Adrenal gland (tissue), 12 donors: ENCODE measurements around the gene NEUROG2. TPM values are rescaled to one million over a fixed set of nuclear protein-coding genes. Genes with fewer than 3 reads are reported as not detected.

Experiments used
- DNase-seq, 7 donors: peaks; one replicate each; pipeline ENCODE4 v3.0.0-alpha.2; 2019 to 2020
- H3K27ac ChIP-seq, 5 donors: fragments of 200-600 bp; sonication (generic) in 4 of 5; 1 replicate in 3 of 5; 2 replicates in 2 of 5; pipeline versions ENCODE4 v1.5.1 to v1.8.0; 2016 to 2020; ENCODE audit warnings: mild to moderate bottlenecking in 1 of 5
- H3K27me3 ChIP-seq: fragments of 200-600 bp; 2 replicates; pipeline ENCODE4 v1.8.0; 2021
- H3K36me3 ChIP-seq, 2 donors: fragments of 200-600 bp; replicated peaks in 1 of 2; 1 replicate in 1 of 2; 2 replicates in 1 of 2; pipeline versions ENCODE4 v1.5.1 to v1.8.0; 2018 to 2022
- H3K4me1 ChIP-seq, 2 donors: fragments of 200-600 bp; replicated peaks in 1 of 2; 1 replicate in 1 of 2; 2 replicates in 1 of 2; pipeline versions ENCODE4 v1.5.1 to v1.8.0; 2018 to 2021
- H3K4me3 ChIP-seq, 4 donors: fragments of 200-600 bp; sonication (generic) in 3 of 4; one replicate each; pipeline ENCODE4 v1.5.1; 2016 to 2018
- H3K9me3 ChIP-seq, 3 donors: fragments of 200-600 bp; sonication (generic) in 1 of 3; replicated peaks in 1 of 3; 1 replicate in 2 of 3; 2 replicates in 1 of 3; pipeline versions ENCODE4 v1.5.1 to v1.8.0; 2016 to 2021
- CTCF ChIP-seq, 6 experiments: fragments of 450-650 bp in 4 of 6; fragments of 200-600 bp in 2 of 6; sonication (generic) in 1 of 6; IDR thresholded peaks; 1 replicate in 5 of 6; 2 replicates in 1 of 6; pipeline versions ENCODE4 v1.5.1 to v1.8.0; 2016 to 2021; ENCODE audit warnings: antibody characterized with exemption in 6 of 6, mild to moderate bottlenecking in 2 of 6, moderate library complexity in 1 of 6
- POLR2A ChIP-seq, 2 donors: fragments of 450-650 bp; IDR thresholded peaks; one replicate each; pipeline ENCODE4 v1.6.1; 2017; ENCODE audit warnings: antibody characterized with exemption in 2 of 2, mild to moderate bottlenecking in 2 of 2, moderate library complexity in 1 of 2
- WGBS, 4 donors: extraction: QIAGEN DNeasy Blood & Tissue Kit in 2 of 4; methylation state at CpG; one replicate each; pipeline versions ENCODE4 v1.1.5 to v1.1.7; 2013 to 2017; 5-methylcytosine and 5-hydroxymethylcytosine counted together
- intact Hi-C, 2 donors: fragments of 100-400 bp; cut with DNase I; formaldehyde crosslinking; loops; one replicate each; pipeline versions ENCODE4 v1.14.1 to v1.15.0; 2022 to 2023
- polyA plus RNA-seq, 3 donors: library from polyadenylated mRNA; stranded (reverse); fragments of 200-250 nt in 2 of 3; fragments of 350-450 nt in 1 of 3; fragmentation: Illumina TruSeq in 1 of 3; extraction: RNeasy Lipid Tissue Mini Kit (QIAGEN cat#74804) in 1 of 3; gene quantifications; one replicate each; pipeline ENCODE4 v1.2.3, GENCODE V29; 2013 to 2014
- total RNA-seq, 9 donors: library from RNA; depleted of rRNA in 4 of 9; stranded (reverse); fragments of >200 nt in 4 of 9; fragments of 120-200 nt in 1 of 9; fragmentation: NEBNext Ultra II Directional in 1 of 9; extraction: Animal tissue kit (Norgen Biotek cat#: 25700) in 1 of 9; gene quantifications; one replicate each; pipeline versions ENCODE4 v1.1.0 to v1.2.4, GENCODE V29; 2013 to 2023
- donor health status: healthy with polysubstance abuse.
- donor health status: Bipolar disorder and iron deficiency.
- donor health status: DM: yes; HTN: yes; CAD: no.
- donor health status: DM: no; HTN: no; CAD: no.
- donor health status: DM: no; HTN: no; CAD: no.
- donor health status: DM: yes; HTN: yes; CAD: no.

The NEUROG2 gene
- total and polyA plus RNA-seq, 12 donors, result 0.06 TPM; not detected in 11

- Histone ChIP-seq H3K27ac (no peak overlapping the region), H3K4me3 (no peak overlapping the region), H3K9me3 (no peaks in the 10 kb centered on the region), H3K4me1 (peaks cover 22 to 29% of the 10 kb centered on the region in 2 donors), H3K36me3 (no peaks in the 10 kb centered on the region), H3K27me3 (peaks cover 84% of the 10 kb centered on the region)
- TF ChIP-seq CTCF (IDR thresholded peaks at IDR 0.05), result no peak
- TF ChIP-seq POLR2A (IDR thresholded peaks at IDR 0.05), result no peak
- DNase-seq, result no peak
- intact Hi-C loops, result loop anchor here in 1 of 2 donors (10.0 kb wide), 1 partner anchor 416 kb away; no protein-coding TSS in a partner anchor
- WGBS, 4 donors, result 3 to 8% (median 7%) methylated on average over 21 to 25 of the region's 25 CpGs
These were observed 4.7 kb upstream of the NEUROG2 start for GRCh38 chr4:112520598-112521122.

GRCh38 chr4:112519689-112520597, 4.0 kb upstream of the NEUROG2 start:
- 7 to 10% (median 9%) methylated on average over 17 to 21 of the region's 21 CpGs for WGBS, 4 donors
- H3K4me1 ChIP-seq, result peaks cover 25 to 34% of the 10 kb centered on the region in 2 donors
- no peak overlapping the region for H3K27ac ChIP-seq
- intact Hi-C loops, result loop anchor here in 1 of 2 donors (10.0 kb wide), 1 partner anchor 415 kb away; no protein-coding TSS in a partner anchor
- no peak overlapping the region for H3K4me3 ChIP-seq
- TF ChIP-seq POLR2A (IDR thresholded peaks at IDR 0.05) (no peak), CTCF (IDR thresholded peaks at IDR 0.05) (no peak)
- H3K9me3 ChIP-seq, result no peaks in the 10 kb centered on the region
- peaks cover 84% of the 10 kb centered on the region for H3K27me3 ChIP-seq
- DNase-seq, result no peak
- H3K36me3 ChIP-seq, result no peaks in the 10 kb centered on the region

GRCh38 chr4:112518675-112519074, 2.7 kb upstream of the NEUROG2 start:
- Histone ChIP-seq H3K9me3 (no peaks in the 10 kb centered on the region), H3K27me3 (peaks cover 93% of the 10 kb centered on the region), H3K4me3 (no peak overlapping the region), H3K4me1 (peaks cover 23 to 30% of the 10 kb centered on the region in 2 donors), H3K36me3 (no peaks in the 10 kb centered on the region), H3K27ac (no peak overlapping the region)
- no peak for DNase-seq
- intact Hi-C loops, result no loop called here
- TF ChIP-seq POLR2A (IDR thresholded peaks at IDR 0.05), result no peak
- no peak for TF ChIP-seq CTCF (IDR thresholded peaks at IDR 0.05)

- intact Hi-C loops, result no loop called here
- Histone ChIP-seq H3K36me3 (no peaks in the 10 kb centered on the region), H3K4me3 (no peak overlapping the region), H3K27me3 (peaks cover 92% of the 10 kb centered on the region), H3K9me3 (no peaks in the 10 kb centered on the region), H3K27ac (no peak overlapping the region), H3K4me1 (peaks cover 18 to 22% of the 10 kb centered on the region in 2 donors)
- 19 to 31% (median 27%) methylated on average over 3 of the region's 3 CpGs for WGBS, 4 donors
- TF ChIP-seq POLR2A (IDR thresholded peaks at IDR 0.05), result no peak
- no peak for TF ChIP-seq CTCF (IDR thresholded peaks at IDR 0.05)
- no peak for DNase-seq
These were observed 1.9 kb upstream of the NEUROG2 start for GRCh38 chr4:112517911-112518310.
